ENCODE results near the gene VIPR2. TPM values are rescaled to one million over a fixed set of nuclear protein-coding genes. Genes with fewer than 3 reads are reported as not detected.

VIPR2 gene
- total RNA-seq, 1 experiment from 2014 or later, result not detected

GRCh38 chr7:159151231-159151630 lies 6.6 kb upstream of the VIPR2 start:
- no peak for TF ChIP-seq EZH2 (IDR thresholded peaks at IDR 0.05; ENCODE audit: low read depth)
- TF ChIP-seq, protein P1, sequence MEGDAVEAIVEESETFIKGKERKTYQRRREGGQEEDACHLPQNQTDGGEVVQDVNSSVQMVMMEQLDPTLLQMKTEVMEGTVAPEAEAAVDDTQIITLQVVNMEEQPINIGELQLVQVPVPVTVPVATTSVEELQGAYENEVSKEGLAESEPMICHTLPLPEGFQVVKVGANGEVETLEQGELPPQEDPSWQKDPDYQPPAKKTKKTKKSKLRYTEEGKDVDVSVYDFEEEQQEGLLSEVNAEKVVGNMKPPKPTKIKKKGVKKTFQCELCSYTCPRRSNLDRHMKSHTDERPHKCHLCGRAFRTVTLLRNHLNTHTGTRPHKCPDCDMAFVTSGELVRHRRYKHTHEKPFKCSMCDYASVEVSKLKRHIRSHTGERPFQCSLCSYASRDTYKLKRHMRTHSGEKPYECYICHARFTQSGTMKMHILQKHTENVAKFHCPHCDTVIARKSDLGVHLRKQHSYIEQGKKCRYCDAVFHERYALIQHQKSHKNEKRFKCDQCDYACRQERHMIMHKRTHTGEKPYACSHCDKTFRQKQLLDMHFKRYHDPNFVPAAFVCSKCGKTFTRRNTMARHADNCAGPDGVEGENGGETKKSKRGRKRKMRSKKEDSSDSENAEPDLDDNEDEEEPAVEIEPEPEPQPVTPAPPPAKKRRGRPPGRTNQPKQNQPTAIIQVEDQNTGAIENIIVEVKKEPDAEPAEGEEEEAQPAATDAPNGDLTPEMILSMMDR (conservative IDR thresholded peaks at IDR 0.05), result no peak
- H3K9me3 ChIP-seq (ENCODE audit: insufficient read depth, low read depth), result no peaks in the 10 kb centered on the region
- ChIA-PET POLR2A (ENCODE audit: unreplicated experiment) (no interaction called here), CTCF (no interaction called here)
- H3K27me3 ChIP-seq (ENCODE audit: insufficient read depth, low read depth), result peaks cover 95% of the 10 kb centered on the region
- no peaks in the 10 kb centered on the region for H3K9me2 ChIP-seq (ENCODE audit: insufficient read depth)
- DNase-seq, result no peak
- no peaks in the 10 kb centered on the region for H3K4me1 ChIP-seq (replicated peaks; ENCODE audit: insufficient read depth)
- H4K20me1 ChIP-seq (ENCODE audit: insufficient read depth), result no peaks in the 10 kb centered on the region
- H3F3A ChIP-seq (ENCODE audit: insufficient read depth, low read depth), result no peaks in the 10 kb centered on the region
- H3K4me3 ChIP-seq, result no peak overlapping the region
- H3K27ac ChIP-seq, result no peak overlapping the region
- BruUV-seq (replicated peaks), result no TSS peak
- no peak overlapping the region for H3K4me2 ChIP-seq
- no peak overlapping the region for H2AFZ ChIP-seq
- H3K36me3 ChIP-seq (ENCODE audit: low read depth), result no peaks in the 10 kb centered on the region
- intact Hi-C loops (cut with micrococcal nuclease; ENCODE audit: unreplicated experiment), result no loop called here
- H3K79me2 ChIP-seq (ENCODE audit: low read depth), result no peaks in the 10 kb centered on the region

DNA sequence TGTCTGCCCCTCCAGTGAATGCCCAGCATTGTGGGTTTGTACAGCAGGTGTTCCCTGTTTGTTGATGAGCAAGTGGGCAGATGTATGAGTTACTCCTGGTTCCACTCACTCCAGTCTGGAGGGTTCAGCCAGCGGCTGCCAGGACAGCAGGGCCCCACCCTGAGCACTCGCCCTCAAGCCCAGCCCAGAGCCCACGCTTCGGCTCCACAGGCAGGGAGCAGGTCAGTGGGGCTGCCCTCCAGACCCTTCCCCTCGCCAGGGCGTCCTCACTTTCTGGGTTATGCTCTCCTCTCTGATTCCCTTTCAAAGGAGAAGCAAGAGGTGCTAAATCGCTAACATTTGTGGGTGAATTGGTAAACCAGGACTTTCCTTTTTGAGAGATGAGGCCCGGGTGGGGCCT lies 4.8 kb upstream of the VIPR2 start:
- no peaks in the 10 kb centered on the region for H3K9me2 ChIP-seq (ENCODE audit: insufficient read depth)
- BruUV-seq (replicated peaks), result no TSS peak
- H3K79me2 ChIP-seq (ENCODE audit: low read depth), result no peaks in the 10 kb centered on the region
- no peaks in the 10 kb centered on the region for H3K4me1 ChIP-seq (replicated peaks; ENCODE audit: insufficient read depth)
- H4K20me1 ChIP-seq (ENCODE audit: insufficient read depth), result no peaks in the 10 kb centered on the region
- no peaks in the 10 kb centered on the region for H3K36me3 ChIP-seq (ENCODE audit: low read depth)
- H3K9me3 ChIP-seq (ENCODE audit: insufficient read depth, low read depth), result no peaks in the 10 kb centered on the region
- no peak for TF ChIP-seq EZH2 (IDR thresholded peaks at IDR 0.05; ENCODE audit: low read depth)
- TF ChIP-seq, protein P1 (conservative IDR thresholded peaks at IDR 0.05), result no peak
- peaks cover 80% of the 10 kb centered on the region for H3K27me3 ChIP-seq (ENCODE audit: insufficient read depth, low read depth)
- CTCF ChIA-PET, result no interaction called here
- no peaks in the 10 kb centered on the region for H3F3A ChIP-seq (ENCODE audit: insufficient read depth, low read depth)
- DNase-seq, result no peak
- no peak overlapping the region for H3K4me2 ChIP-seq
- no peak overlapping the region for H2AFZ ChIP-seq
- H3K4me3 ChIP-seq, result no peak overlapping the region
- POLR2A ChIA-PET (ENCODE audit: unreplicated experiment), result no interaction called here
- intact Hi-C loops (cut with micrococcal nuclease; ENCODE audit: unreplicated experiment), result no loop called here
- no peak overlapping the region for H3K27ac ChIP-seq

- no peaks in the 10 kb centered on the region for H3K36me3 ChIP-seq (ENCODE audit: low read depth)
- peaks cover 73% of the 10 kb centered on the region for H3K27me3 ChIP-seq (ENCODE audit: insufficient read depth, low read depth)
- no peak overlapping the region for H3K4me2 ChIP-seq
- TF ChIP-seq EZH2 (IDR thresholded peaks at IDR 0.05; ENCODE audit: low read depth), result no peak
- TF ChIP-seq, protein P1 (conservative IDR thresholded peaks at IDR 0.05), result no peak
- H3K79me2 ChIP-seq (ENCODE audit: low read depth), result no peaks in the 10 kb centered on the region
- intact Hi-C loops (cut with micrococcal nuclease; ENCODE audit: unreplicated experiment), result no loop called here
- no TSS peak for BruUV-seq (replicated peaks)
- no peak overlapping the region for H3K27ac ChIP-seq
- no peaks in the 10 kb centered on the region for H3K9me3 ChIP-seq (ENCODE audit: insufficient read depth, low read depth)
- H3K4me3 ChIP-seq, result no peak overlapping the region
- POLR2A ChIA-PET (ENCODE audit: unreplicated experiment), result no interaction called here
- no peak for DNase-seq
- H3F3A ChIP-seq (ENCODE audit: insufficient read depth, low read depth), result no peaks in the 10 kb centered on the region
- H2AFZ ChIP-seq, result no peak overlapping the region
- H3K4me1 ChIP-seq (replicated peaks; ENCODE audit: insufficient read depth), result no peaks in the 10 kb centered on the region
- CTCF ChIA-PET, result no interaction called here
- no peaks in the 10 kb centered on the region for H4K20me1 ChIP-seq (ENCODE audit: insufficient read depth)
- no peaks in the 10 kb centered on the region for H3K9me2 ChIP-seq (ENCODE audit: insufficient read depth)
Observed at GRCh38 chr7:159148430-159149395, 4.0 kb upstream of the VIPR2 start.
